Heart left ventricle (tissue), 16 donors: ENCODE data around the gene PHACTR1. TPM values are rescaled to one million over a fixed set of nuclear protein-coding genes. Genes with fewer than 3 reads are reported as not detected.

Source experiments
- ATAC-seq, 4 donors: fragments of 200-7000 bp; cut with Tn5 transposase; one replicate each; pipeline ENCODE4 v1.9.1; 2020 to 2022; ENCODE audit warnings: moderate library complexity in 4 of 4, mild to moderate bottlenecking in 3 of 4, moderate number of reproducible peaks in 1 of 4
- DNase-seq, 5 donors: peaks; one replicate each; pipeline ENCODE4 v3.0.0-alpha.2; 2020
- H3K27ac ChIP-seq, 12 donors: fragments of 200-600 bp; sonication (generic) in 4 of 12; one replicate each; pipeline versions ENCODE4 v1.5.0 to v1.8.0; 2016 to 2022; ENCODE audit warnings: mild to moderate bottlenecking in 2 of 12
- H3K27me3 ChIP-seq, 9 donors: fragments of 200-600 bp; sonication (generic) in 2 of 9; one replicate each; pipeline versions ENCODE4 v1.5.1 to v1.8.0; 2016 to 2022; ENCODE audit warnings: mild to moderate bottlenecking in 3 of 9
- H3K36me3 ChIP-seq, 9 donors: fragments of 200-600 bp; sonication (generic) in 2 of 9; one replicate each; pipeline versions ENCODE4 v1.5.0 to v1.8.0; 2018 to 2022; ENCODE audit warnings: mild to moderate bottlenecking in 2 of 9
- H3K4me1 ChIP-seq, 12 donors: fragments of 200-600 bp; sonication (generic) in 4 of 12; one replicate each; pipeline versions ENCODE4 v1.5.0 to v1.8.0; 2016 to 2022; ENCODE audit warnings: mild to moderate bottlenecking in 3 of 12
- H3K4me3 ChIP-seq, 12 donors: fragments of 200-600 bp; sonication (generic) in 4 of 12; one replicate each; pipeline versions ENCODE4 v1.5.0 to v1.8.0; 2017 to 2022; ENCODE audit warnings: mild to moderate bottlenecking in 9 of 12, moderate library complexity in 4 of 12
- H3K9me3 ChIP-seq, 12 donors: fragments of 200-600 bp; sonication (generic) in 4 of 12; one replicate each; pipeline versions ENCODE4 v1.5.0 to v1.8.0; 2016 to 2022; ENCODE audit warnings: mild to moderate bottlenecking in 1 of 12
- POLR2A ChIP-seq, 2 donors: fragments of 450-650 bp; IDR thresholded peaks; one replicate each; pipeline ENCODE4 v1.6.1; 2017; ENCODE audit warnings: antibody characterized with exemption in 2 of 2, mild to moderate bottlenecking in 2 of 2, moderate library complexity in 2 of 2
- WGBS, 4 donors: extraction: QIAGEN DNeasy Blood & Tissue Kit in 2 of 4; methylation state at CpG; one replicate each; pipeline versions ENCODE4 v1.1.5 to v1.1.7; 2013 to 2018; 5-methylcytosine and 5-hydroxymethylcytosine counted together
- intact Hi-C, 10 donors: fragments of 100-400 bp; cut with DNase I; formaldehyde crosslinking; loops; one replicate each; pipeline versions ENCODE4 v1.11.1 to v1.14.2; 2022
- polyA plus RNA-seq, 2 donors: library from polyadenylated mRNA; stranded (reverse); fragments of 200-250 nt; gene quantifications; one replicate each; pipeline ENCODE4 v1.2.3, GENCODE V29; 2013
- total RNA-seq, 9 donors: library from RNA; depleted of rRNA in 2 of 9; stranded (reverse); fragments of >200 nt in 2 of 9; fragmentation: NEBNext Ultra II Directional in 3 of 9; extraction: Animal tissue kit (Norgen Biotek cat#: 25700) in 3 of 9; gene quantifications; one replicate each; pipeline versions ENCODE4 v1.1.0 to v1.2.4, GENCODE V29; 2016 to 2023
- TF ChIP-seq, protein P1 (sequence below), 12 donors: fragments of 200-600 bp; sonication (generic) in 4 of 12; IDR thresholded peaks; one replicate each; pipeline versions ENCODE4 v1.5.0 to v1.8.0; 2018 to 2022; ENCODE audit warnings: antibody characterized with exemption in 12 of 12, mild to moderate bottlenecking in 5 of 12
- donor health status: ischemic (EF 13 %, LVEDD 7.1; RV severe dilation, severe dysfunction).
- donor health status: healthy with polysubstance abuse.
- donor health status: DM: no; HTN: yes; CAD: no.
- donor health status: DM: no; HTN: no; CAD: no.
- donor health status: ischemic (EF 25% LVEDD 6.9; RV normal size, moderate dysfunction).
- donor health status: ischemic (EF 25% LVEDD 5.7; RV mildly dilated, moderate dysfunction).
- donor health status: healthy.
- donor health status: DM: yes; HTN: yes; CAD: no.
- donor health status: ischemic (EF 35%, LVEDD 5.7; RV mildly dilated, moderate dysfunction).
- donor health status: nonischemic (EF 11% LVEDD 7.7; RV severe dilation, severe dysfunction).
- donor health status: DM: yes; HTN: yes; CAD: no.
- donor health status: PGD.
- donor health status: ischemic (EF 29% LVEDD 5.4; RV normal size, mild dysfunction).
- donor health status: nonischemic (EF 23%, LVEDD 6.1; RV moderate dilation, normal function).

PHACTR1 gene
- total and polyA plus RNA-seq, 11 donors, result 21.2 to 238 (median 87.4) TPM

DNA sequence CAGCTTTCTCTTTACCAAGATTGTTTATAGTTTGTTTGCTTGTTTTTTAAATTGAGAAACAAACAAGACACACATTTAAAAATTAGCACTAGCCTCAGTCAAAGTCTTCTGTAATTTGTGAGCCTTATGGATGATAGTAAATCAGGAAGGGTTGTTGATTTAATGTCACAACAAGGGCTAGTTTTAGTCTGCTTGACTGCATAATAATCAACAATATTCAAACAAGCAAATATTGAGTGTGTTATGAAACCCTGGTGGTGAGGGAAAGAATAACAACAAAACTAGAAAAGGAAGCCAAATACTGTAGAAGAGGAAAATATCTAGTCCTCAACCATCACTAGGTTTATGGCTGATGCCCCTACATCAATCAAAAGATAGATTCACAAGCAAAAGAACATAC lies 383.2 kb downstream of the PHACTR1 start:
- H3K27me3 ChIP-seq, result no peaks in the 10 kb centered on the region
- no peak for ATAC-seq
- H3K9me3 ChIP-seq, result no peaks in the 10 kb centered on the region
- peaks cover 0 to 58% (median 18%) of the 10 kb centered on the region in 12 donors for H3K4me1 ChIP-seq
- intact Hi-C loops, result no loop called here
- no peak overlapping the region for H3K4me3 ChIP-seq
- DNase-seq, result no peak
- no peak overlapping the region for H3K27ac ChIP-seq
- H3K36me3 ChIP-seq, result no peaks in the 10 kb centered on the region
- no peak for TF ChIP-seq POLR2A (IDR thresholded peaks at IDR 0.05)
- TF ChIP-seq, protein P1, sequence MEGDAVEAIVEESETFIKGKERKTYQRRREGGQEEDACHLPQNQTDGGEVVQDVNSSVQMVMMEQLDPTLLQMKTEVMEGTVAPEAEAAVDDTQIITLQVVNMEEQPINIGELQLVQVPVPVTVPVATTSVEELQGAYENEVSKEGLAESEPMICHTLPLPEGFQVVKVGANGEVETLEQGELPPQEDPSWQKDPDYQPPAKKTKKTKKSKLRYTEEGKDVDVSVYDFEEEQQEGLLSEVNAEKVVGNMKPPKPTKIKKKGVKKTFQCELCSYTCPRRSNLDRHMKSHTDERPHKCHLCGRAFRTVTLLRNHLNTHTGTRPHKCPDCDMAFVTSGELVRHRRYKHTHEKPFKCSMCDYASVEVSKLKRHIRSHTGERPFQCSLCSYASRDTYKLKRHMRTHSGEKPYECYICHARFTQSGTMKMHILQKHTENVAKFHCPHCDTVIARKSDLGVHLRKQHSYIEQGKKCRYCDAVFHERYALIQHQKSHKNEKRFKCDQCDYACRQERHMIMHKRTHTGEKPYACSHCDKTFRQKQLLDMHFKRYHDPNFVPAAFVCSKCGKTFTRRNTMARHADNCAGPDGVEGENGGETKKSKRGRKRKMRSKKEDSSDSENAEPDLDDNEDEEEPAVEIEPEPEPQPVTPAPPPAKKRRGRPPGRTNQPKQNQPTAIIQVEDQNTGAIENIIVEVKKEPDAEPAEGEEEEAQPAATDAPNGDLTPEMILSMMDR (IDR thresholded peaks at IDR 0.05), result peak in 4 of 12 donors; percentile 6 to 37 (median 16)

DNA sequence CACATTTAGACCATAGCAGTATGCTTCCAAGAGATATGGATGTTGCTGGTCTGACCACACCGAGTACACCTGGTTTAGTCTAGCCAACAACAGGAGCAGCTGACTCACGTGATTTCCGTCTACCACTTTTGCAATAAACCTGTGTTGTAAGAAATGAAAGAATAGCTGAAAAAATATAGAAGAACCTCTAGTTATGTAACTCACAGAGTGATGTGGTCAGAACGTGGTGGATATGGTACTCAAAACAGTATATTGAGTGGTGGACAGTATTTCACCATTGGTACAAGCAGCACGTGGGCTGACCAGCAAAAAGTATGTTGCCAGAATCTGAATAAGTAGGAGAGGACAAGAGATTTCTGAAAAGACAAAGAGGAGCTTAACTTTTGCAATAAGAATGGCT lies 384.8 kb downstream of the PHACTR1 start:
- Histone ChIP-seq H3K27me3 (no peaks in the 10 kb centered on the region), H3K36me3 (no peaks in the 10 kb centered on the region), H3K4me1 (peaks cover 0 to 57% (median 10%) of the 10 kb centered on the region in 12 donors), H3K27ac (no peak overlapping the region), H3K9me3 (no peaks in the 10 kb centered on the region), H3K4me3 (no peak overlapping the region)
- no peak for TF ChIP-seq POLR2A (IDR thresholded peaks at IDR 0.05)
- TF ChIP-seq, protein P1 (IDR thresholded peaks at IDR 0.05), result no peak
- WGBS, 4 donors, result 77 to 91% (median 89%) methylated on average over 5 of the region's 5 CpGs
- DNase-seq, result no peak
- intact Hi-C loops, result no loop called here
- ATAC-seq, result no peak

DNA sequence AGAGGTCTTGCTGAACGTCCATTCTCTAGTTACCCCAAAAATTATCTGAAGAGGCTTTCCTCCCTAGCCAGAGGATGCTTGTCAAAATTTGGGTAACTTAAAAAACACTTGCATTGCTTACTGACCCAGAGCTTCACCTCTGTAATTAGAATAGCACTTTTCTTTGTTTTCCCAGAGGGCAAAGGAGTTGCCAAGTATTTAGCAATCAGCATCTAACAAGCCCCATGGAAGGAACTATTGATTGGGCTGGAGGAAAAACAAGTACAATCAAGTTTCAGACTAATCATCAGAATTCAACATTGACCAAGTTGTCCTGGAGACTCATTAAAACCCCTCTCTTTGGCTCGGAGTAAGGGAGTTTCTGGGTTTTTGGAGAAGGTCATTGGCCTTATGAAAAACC lies 385.4 kb downstream of the PHACTR1 start:
- no peak for TF ChIP-seq POLR2A (IDR thresholded peaks at IDR 0.05)
- TF ChIP-seq, protein P1 (IDR thresholded peaks at IDR 0.05), result no peak
- 43 to 49% (median 44%) methylated on average over 2 of the region's 2 CpGs for WGBS, 4 donors
- H3K4me1 ChIP-seq, result peaks cover 0 to 52% (median 6%) of the 10 kb centered on the region in 12 donors
- intact Hi-C loops, result no loop called here
- H3K27ac ChIP-seq, result no peak overlapping the region
- DNase-seq, result no peak
- no peaks in the 10 kb centered on the region for H3K36me3 ChIP-seq
- no peak for ATAC-seq
- H3K27me3 ChIP-seq, result no peaks in the 10 kb centered on the region
- H3K4me3 ChIP-seq, result no peak overlapping the region
- H3K9me3 ChIP-seq, result no peaks in the 10 kb centered on the region

DNA sequence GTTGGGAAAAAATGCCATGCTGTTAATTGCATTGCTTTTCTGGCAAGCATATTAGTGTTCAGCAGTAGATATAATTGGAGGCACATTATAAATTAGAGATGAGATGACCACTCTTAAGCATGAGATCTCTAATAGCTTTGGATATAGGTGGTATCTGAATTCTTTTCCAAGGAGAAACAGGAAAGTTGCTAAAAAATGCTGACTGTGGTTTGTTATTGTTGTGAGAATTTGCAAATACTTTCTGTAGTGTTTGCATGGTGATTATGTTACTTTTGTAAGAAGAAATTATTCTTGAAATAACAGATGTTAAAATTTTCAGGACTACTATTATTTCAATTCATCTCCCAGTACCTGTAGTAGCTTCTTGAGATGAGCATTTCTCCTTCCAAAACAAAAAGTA lies 386.6 kb downstream of the PHACTR1 start:
- Histone ChIP-seq H3K27me3 (no peaks in the 10 kb centered on the region), H3K4me3 (no peak overlapping the region), H3K27ac (no peak overlapping the region), H3K36me3 (no peaks in the 10 kb centered on the region), H3K4me1 (peaks cover 0 to 40% (median 0%) of the 10 kb centered on the region in 12 donors), H3K9me3 (no peaks in the 10 kb centered on the region)
- no peak for TF ChIP-seq POLR2A (IDR thresholded peaks at IDR 0.05)
- TF ChIP-seq, protein P1 (IDR thresholded peaks at IDR 0.05), result no peak
- intact Hi-C loops, result no loop called here
- ATAC-seq (no peak), DNase-seq (no peak)
